HepG2 (cell line): Measurements from ENCODE around the gene CAPN7. TPM values are rescaled to one million over a fixed set of nuclear protein-coding genes. Genes with fewer than 3 reads are reported as not detected.

Experiments
- ATAC-seq: fragments of 200-7000 bp; cut with Tn5 transposase; 3 replicates; pipeline ENCODE4 v1.9.1; 2020; ENCODE audit warnings: mild to moderate bottlenecking, moderate library complexity
- BruUV-seq: library from RNA; stranded (reverse); fragments of 400-500 nt; replicated peaks from 2 replicates; lab custom pipeline; 2021; lab: Mats Ljungman, UMichigan
- CTCF ChIA-PET: fragments of 300-600 bp; formaldehyde crosslinking; extraction: SDS; loops from one replicate; lab custom pipeline; 2021; ENCODE audit warnings: low total read pairs, inconsistent platforms, low intra/inter-chr PET ratio; lab: Yijun Ruan, JAX
- POLR2A ChIA-PET: fragments of 350-600 bp; sonication (Branson Sonifier 250); formaldehyde crosslinking; loops from one replicate; lab custom pipeline; 2020; ENCODE audit warnings: antibody characterized with exemption, inconsistent platforms; lab: Yijun Ruan, JAX
- DNase-seq: peaks from one replicate; pipeline ENCODE4 v3.0.0-alpha.2; 2015; ENCODE audit warnings: low spot score
- FAIRE-seq: peaks from 3 replicates; lab custom pipeline; 2011; peaks lifted over from hg19 to GRCh38; lab: Jason Lieb, UNC
- H2AFZ ChIP-seq: one replicate; pipeline ENCODE4 v1.6.1; 2011; ENCODE audit warnings: low read length, inconsistent platforms
- H3K27ac ChIP-seq: fragments of 300-600 bp; 3 replicates; pipeline ENCODE4 v1.8.0; 2011; ENCODE audit warnings: mixed run types, mild to moderate bottlenecking, mixed read lengths, low read length, inconsistent platforms; ENCODE audit not compliant: insufficient read depth; ENCODE audit errors: extremely low read length
- H3K27me3 ChIP-seq, 2 experiments: fragments of 200-600 bp in 1 of 2; 2 replicates in 1 of 2; 3 replicates in 1 of 2; pipeline versions ENCODE4 v1.6.0 to v1.8.0; 2011; ENCODE audit warnings: low read length in 2 of 2, mild to moderate bottlenecking in 2 of 2, moderate library complexity in 2 of 2, inconsistent platforms in 1 of 2; ENCODE audit not compliant: insufficient read depth in 2 of 2, control insufficient read depth in 1 of 2
- H3K36me3 ChIP-seq, 2 experiments: fragments of 200-600 bp in 1 of 2; replicated peaks in 1 of 2; 2 replicates in 1 of 2; 3 replicates in 1 of 2; pipeline versions ENCODE4 v1.5.1 to v1.8.0; 2011; ENCODE audit warnings: low read length in 2 of 2, inconsistent platforms in 1 of 2; ENCODE audit not compliant: insufficient read depth in 2 of 2, control insufficient read depth in 1 of 2
- H3K4me1 ChIP-seq: 2 replicates; pipeline ENCODE4 v1.5.1; 2012; ENCODE audit warnings: low read length, inconsistent platforms; ENCODE audit not compliant: insufficient read depth
- H3K4me2 ChIP-seq: 2 replicates; pipeline ENCODE4 v1.6.0; 2011; ENCODE audit warnings: low read depth, low read length, inconsistent platforms
- H3K4me3 ChIP-seq, 3 experiments: fragments of 200-600 bp in 1 of 3; sonication (generic), shearing (Covaris generic) in 1 of 3; replicated peaks in 1 of 3; 2 replicates each; pipeline ENCODE4 v1.5.1; 2011 to 2016; ENCODE audit warnings: low read length in 3 of 3, inconsistent platforms in 2 of 3, low read depth in 2 of 3, mild to moderate bottlenecking in 2 of 3, control low read depth in 1 of 3, mixed read lengths in 1 of 3; ENCODE audit not compliant: insufficient read depth in 1 of 3
- H3K79me2 ChIP-seq: one replicate; pipeline ENCODE4 v1.6.1; 2011; ENCODE audit warnings: low read length, inconsistent platforms; ENCODE audit not compliant: insufficient read depth
- H3K9ac ChIP-seq: 2 replicates; pipeline ENCODE4 v1.6.0; 2011; ENCODE audit warnings: mild to moderate bottlenecking, low read depth, low read length, inconsistent platforms; ENCODE audit not compliant: insufficient read depth
- H3K9me3 ChIP-seq: 2 replicates; pipeline ENCODE4 v1.5.1; 2012; ENCODE audit warnings: mild to moderate bottlenecking, low read length
- H4K20me1 ChIP-seq: 2 replicates; pipeline ENCODE4 v1.6.0; 2011; ENCODE audit warnings: inconsistent platforms, mild to moderate bottlenecking, low read length, moderate library complexity; ENCODE audit not compliant: insufficient read depth
- DMAP1 ChIP-seq: IDR thresholded peaks from 2 replicates; pipeline ENCODE4 v1.6.1; 2016
- POLR2A ChIP-seq, 2 experiments: IDR thresholded peaks; 2 replicates each; pipeline ENCODE4 v1.6.1; 2011; ENCODE audit warnings: low read depth in 2 of 2, low read length in 2 of 2, mild to moderate bottlenecking in 1 of 2, moderate library complexity in 1 of 2; ENCODE audit not compliant: insufficient read depth in 1 of 2
- SNAPC2 ChIP-seq: sonication (generic); formaldehyde crosslinking; IDR thresholded peaks from 2 replicates; pipeline ENCODE4 v1.8.1; 2022; ENCODE audit warnings: mild to moderate bottlenecking, missing genetic modification reagents
- TEF ChIP-seq: sonication (generic); formaldehyde crosslinking; IDR thresholded peaks from 2 replicates; pipeline ENCODE4 v1.5.0; 2020; ENCODE audit warnings: missing genetic modification reagents
- ZFY ChIP-seq: sonication (generic); formaldehyde crosslinking; IDR thresholded peaks from 2 replicates; pipeline ENCODE4 v1.4.0; 2020; ENCODE audit warnings: missing genetic modification reagents
- ZKSCAN8 ChIP-seq: IDR thresholded peaks from 2 replicates; pipeline ENCODE4 v1.6.1; 2016; ENCODE audit warnings: borderline replicate concordance, missing genetic modification reagents, missing compliant biosample characterization
- ZNF276 ChIP-seq: sonication (generic); formaldehyde crosslinking; IDR thresholded peaks from 2 replicates; pipeline ENCODE4 v1.4.0; 2020; ENCODE audit warnings: mild to moderate bottlenecking, low read depth, missing genetic modification reagents
- WGBS: methylation state at CpG from one replicate; pipeline ENCODE4 v1.1.6; 2017; ENCODE audit warnings: low lambda C conversion rate; 5-methylcytosine and 5-hydroxymethylcytosine counted together
- in situ Hi-C: cut with HindIII; loops from 2 replicates; pipeline ENCODE4 v1.10.0; 2017; ENCODE audit warnings: low pct_unique_long_range_greater_than_20kb; ENCODE audit not compliant: extremely low pct_ligation_motif_present
- intact Hi-C: fragments of 100-400 bp; cut with micrococcal nuclease; formaldehyde crosslinking; loops from one replicate; pipeline ENCODE4 v1.10.0; 2022; ENCODE audit not compliant: unreplicated experiment
- polyA plus RNA-seq, 8 experiments: library from polyadenylated mRNA; depleted of rRNA in 3 of 8; stranded (reverse) in 7 of 8; unstranded in 1 of 8; fragments of >200 nt; fragmentation: Illumina TruSeq in 4 of 8; extraction: Trizol in 4 of 8; gene quantifications; 2 replicates each; pipeline versions ENCODE4 v1.2.1 to v1.2.3, GENCODE V29; 2011 to 2016; ENCODE audit warnings: low read depth in 4 of 8, missing spikeins in 1 of 8, mixed read lengths in 1 of 8; ENCODE audit not compliant: insufficient read depth in 1 of 8
- total RNA-seq, 5 experiments: library from RNA; depleted of rRNA; stranded (reverse); fragments of >200 nt; fragmentation: Illumina TruSeq; extraction: Trizol; gene quantifications; 2 replicates each; pipeline ENCODE4 v1.2.3, GENCODE V29; 2016; ENCODE audit warnings: low read depth in 1 of 5
- TF ChIP-seq, protein P1 (sequence below): sonication (generic); formaldehyde crosslinking; IDR thresholded peaks from 2 replicates; pipeline ENCODE4 v1.8.1; 2022; ENCODE audit warnings: mild to moderate bottlenecking, missing genetic modification reagents
- TF ChIP-seq, protein P2 (sequence below): sonication (generic); formaldehyde crosslinking; IDR thresholded peaks from 2 replicates; pipeline ENCODE4 v1.5.0; 2020; ENCODE audit warnings: mild to moderate bottlenecking, missing genetic modification reagents, borderline replicate concordance

CAPN7 gene
- total and polyA plus RNA-seq, 2 of the 13 experiments (the other 11 are each of a cell fraction or from before 2014, with no cell fraction given) = 16.7 to 36.8 TPM

DNA sequence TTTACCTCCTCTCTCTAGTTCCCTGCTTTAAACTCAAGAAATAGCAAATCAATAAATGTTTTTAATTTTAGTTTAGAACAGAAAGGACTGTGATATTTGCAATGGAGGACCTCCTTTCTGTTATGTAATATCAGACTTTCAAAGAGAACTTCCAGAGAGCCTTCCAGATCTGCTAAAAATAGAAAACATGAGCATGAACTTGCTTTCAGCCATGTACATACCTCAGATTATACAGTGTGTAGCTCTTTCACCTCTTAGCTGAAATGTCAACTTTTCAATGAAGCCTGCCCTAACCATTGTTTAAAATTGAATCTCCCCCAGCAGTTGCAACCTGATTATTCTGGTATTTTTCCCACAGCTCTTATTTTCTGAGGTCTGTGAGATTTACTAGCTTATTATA, 12.6 kb downstream of the CAPN7 start (continued):
- TF ChIP-seq SNAPC2 (no peak), DMAP1 (CRISPR knock-in tag) (no peak)
- TF ChIP-seq, protein P1, sequence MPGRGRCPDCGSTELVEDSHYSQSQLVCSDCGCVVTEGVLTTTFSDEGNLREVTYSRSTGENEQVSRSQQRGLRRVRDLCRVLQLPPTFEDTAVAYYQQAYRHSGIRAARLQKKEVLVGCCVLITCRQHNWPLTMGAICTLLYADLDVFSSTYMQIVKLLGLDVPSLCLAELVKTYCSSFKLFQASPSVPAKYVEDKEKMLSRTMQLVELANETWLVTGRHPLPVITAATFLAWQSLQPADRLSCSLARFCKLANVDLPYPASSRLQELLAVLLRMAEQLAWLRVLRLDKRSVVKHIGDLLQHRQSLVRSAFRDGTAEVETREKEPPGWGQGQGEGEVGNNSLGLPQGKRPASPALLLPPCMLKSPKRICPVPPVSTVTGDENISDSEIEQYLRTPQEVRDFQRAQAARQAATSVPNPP (CRISPR knock-in tag) = no peak

DNA sequence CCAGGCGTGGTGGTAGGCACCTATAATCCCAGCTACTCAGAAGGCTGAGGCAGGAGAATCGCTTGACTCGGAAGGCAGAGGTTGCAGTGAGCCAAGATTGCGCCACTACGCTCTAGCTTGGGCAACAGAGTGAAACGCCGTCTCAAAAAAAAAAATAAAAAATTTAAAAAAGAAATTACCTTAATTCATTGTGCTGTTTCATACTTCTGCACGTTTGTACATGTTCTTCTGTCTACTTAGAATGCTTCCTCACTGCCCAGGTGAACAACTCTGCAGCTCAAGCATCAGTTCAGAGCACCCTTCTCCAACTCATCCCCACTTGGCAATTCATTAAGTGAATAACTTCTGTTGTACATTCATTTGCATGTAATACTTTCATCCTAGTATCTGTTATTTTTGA, 14.0 kb downstream of the CAPN7 start:
- FAIRE-seq (no peak), DNase-seq (no peak), ATAC-seq (no peak)
- in situ Hi-C loops (no loop called here), intact Hi-C loops (no loop called here)
- BruUV-seq = no TSS peak
- no peak overlapping the region for H3K4me2 ChIP-seq
- no peak overlapping the region for H2AFZ ChIP-seq
- 97% methylated on average over 8 of the region's 8 CpGs for WGBS
- H3K4me3 ChIP-seq = no peak overlapping the region
- peaks cover 23% of the 10 kb centered on the region for H3K4me1 ChIP-seq
- ChIA-PET POLR2A (no interaction called here), CTCF (no interaction called here)
- no peaks in the 10 kb centered on the region for H3K27me3 ChIP-seq
- no peaks in the 10 kb centered on the region for H3K79me2 ChIP-seq
- no peak overlapping the region for H3K27ac ChIP-seq
- no peaks in the 10 kb centered on the region for H3K9me3 ChIP-seq
- no peak overlapping the region for H3K9ac ChIP-seq
- peaks cover 18 to 67% of the 10 kb centered on the region in 2 experiments for H3K36me3 ChIP-seq
- H4K20me1 ChIP-seq = no peaks in the 10 kb centered on the region; the same call in 1 of the 2 replicates
- TF ChIP-seq ZNF276 (CRISPR knock-in tag) (no peak), POLR2A (IDR thresholded peaks at IDR 0.05; ENCODE audit: insufficient read depth in 1 of 2, low read depth in 2 of 2, low read length in 2 of 2) (no peak), ZFY (CRISPR knock-in tag) (no peak), TEF (CRISPR knock-in tag) (no peak), ZKSCAN8 (CRISPR knock-in tag) (no peak)
- TF ChIP-seq, protein P2, sequence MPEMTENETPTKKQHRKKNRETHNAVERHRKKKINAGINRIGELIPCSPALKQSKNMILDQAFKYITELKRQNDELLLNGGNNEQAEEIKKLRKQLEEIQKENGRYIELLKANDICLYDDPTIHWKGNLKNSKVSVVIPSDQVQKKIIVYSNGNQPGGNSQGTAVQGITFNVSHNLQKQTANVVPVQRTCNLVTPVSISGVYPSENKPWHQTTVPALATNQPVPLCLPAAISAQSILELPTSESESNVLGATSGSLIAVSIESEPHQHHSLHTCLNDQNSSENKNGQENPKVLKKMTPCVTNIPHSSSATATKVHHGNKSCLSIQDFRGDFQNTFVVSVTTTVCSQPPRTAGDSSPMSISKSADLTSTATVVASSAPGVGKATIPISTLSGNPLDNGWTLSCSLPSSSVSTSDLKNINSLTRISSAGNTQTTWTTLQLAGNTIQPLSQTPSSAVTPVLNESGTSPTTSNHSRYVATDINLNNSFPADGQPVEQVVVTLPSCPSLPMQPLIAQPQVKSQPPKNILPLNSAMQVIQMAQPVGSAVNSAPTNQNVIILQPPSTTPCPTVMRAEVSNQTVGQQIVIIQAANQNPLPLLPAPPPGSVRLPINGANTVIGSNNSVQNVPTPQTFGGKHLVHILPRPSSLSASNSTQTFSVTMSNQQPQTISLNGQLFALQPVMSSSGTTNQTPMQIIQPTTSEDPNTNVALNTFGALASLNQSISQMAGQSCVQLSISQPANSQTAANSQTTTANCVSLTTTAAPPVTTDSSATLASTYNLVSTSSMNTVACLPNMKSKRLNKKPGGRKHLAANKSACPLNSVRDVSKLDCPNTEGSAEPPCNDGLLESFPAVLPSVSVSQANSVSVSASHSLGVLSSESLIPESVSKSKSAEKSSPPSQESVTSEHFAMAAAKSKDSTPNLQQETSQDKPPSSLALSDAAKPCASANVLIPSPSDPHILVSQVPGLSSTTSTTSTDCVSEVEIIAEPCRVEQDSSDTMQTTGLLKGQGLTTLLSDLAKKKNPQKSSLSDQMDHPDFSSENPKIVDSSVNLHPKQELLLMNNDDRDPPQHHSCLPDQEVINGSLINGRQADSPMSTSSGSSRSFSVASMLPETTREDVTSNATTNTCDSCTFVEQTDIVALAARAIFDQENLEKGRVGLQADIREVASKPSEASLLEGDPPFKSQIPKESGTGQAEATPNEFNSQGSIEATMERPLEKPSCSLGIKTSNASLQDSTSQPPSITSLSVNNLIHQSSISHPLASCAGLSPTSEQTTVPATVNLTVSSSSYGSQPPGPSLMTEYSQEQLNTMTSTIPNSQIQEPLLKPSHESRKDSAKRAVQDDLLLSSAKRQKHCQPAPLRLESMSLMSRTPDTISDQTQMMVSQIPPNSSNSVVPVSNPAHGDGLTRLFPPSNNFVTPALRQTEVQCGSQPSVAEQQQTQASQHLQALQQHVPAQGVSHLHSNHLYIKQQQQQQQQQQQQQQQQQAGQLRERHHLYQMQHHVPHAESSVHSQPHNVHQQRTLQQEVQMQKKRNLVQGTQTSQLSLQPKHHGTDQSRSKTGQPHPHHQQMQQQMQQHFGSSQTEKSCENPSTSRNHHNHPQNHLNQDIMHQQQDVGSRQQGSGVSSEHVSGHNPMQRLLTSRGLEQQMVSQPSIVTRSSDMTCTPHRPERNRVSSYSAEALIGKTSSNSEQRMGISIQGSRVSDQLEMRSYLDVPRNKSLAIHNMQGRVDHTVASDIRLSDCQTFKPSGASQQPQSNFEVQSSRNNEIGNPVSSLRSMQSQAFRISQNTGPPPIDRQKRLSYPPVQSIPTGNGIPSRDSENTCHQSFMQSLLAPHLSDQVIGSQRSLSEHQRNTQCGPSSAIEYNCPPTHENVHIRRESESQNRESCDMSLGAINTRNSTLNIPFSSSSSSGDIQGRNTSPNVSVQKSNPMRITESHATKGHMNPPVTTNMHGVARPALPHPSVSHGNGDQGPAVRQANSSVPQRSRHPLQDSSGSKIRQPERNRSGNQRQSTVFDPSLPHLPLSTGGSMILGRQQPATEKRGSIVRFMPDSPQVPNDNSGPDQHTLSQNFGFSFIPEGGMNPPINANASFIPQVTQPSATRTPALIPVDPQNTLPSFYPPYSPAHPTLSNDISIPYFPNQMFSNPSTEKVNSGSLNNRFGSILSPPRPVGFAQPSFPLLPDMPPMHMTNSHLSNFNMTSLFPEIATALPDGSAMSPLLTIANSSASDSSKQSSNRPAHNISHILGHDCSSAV (CRISPR knock-in tag) = no peak
